CD8-positive, alpha-beta memory T cell (primary cell): ENCODE data around the gene MMADHC. TPM values are rescaled to one million over a fixed set of nuclear protein-coding genes. Genes with fewer than 3 reads are reported as not detected.

ENCODE experiments used
- CTCF ChIA-PET: fragments of 350-600 bp; sonication (Branson Sonifier 250); formaldehyde crosslinking; loops from one replicate; lab custom pipeline; 2021; ENCODE audit warnings: antibody characterized with exemption; lab: Charles Lee
- POLR2A ChIA-PET: fragments of 350-600 bp; sonication (Branson Sonifier 250); formaldehyde crosslinking; loops from one replicate; lab custom pipeline; 2021; ENCODE audit warnings: antibody characterized with exemption; lab: Charles Lee
- DNase-seq, 5 donors: peaks; one replicate each; pipeline versions ENCODE4 v3.0.0 to v3.0.0-alpha.2; 2020 to 2022; ENCODE audit warnings: mixed read lengths in 1 of 5
- H3K27ac ChIP-seq: one replicate; pipeline ENCODE4 v1.7.0; 2013; ENCODE audit warnings: low read depth, mild to moderate bottlenecking, low read length, moderate library complexity
- H3K27me3 ChIP-seq: 2 replicates; pipeline ENCODE4 v1.7.0; 2013; ENCODE audit warnings: low read length, mild to moderate bottlenecking; ENCODE audit not compliant: insufficient read depth, poor library complexity, severe bottlenecking
- H3K36me3 ChIP-seq: 2 replicates; pipeline ENCODE4 v1.7.0; 2013; ENCODE audit warnings: mild to moderate bottlenecking, low read length, moderate library complexity; ENCODE audit not compliant: insufficient read depth
- H3K4me1 ChIP-seq: 2 replicates; pipeline ENCODE4 v1.7.0; 2013; ENCODE audit warnings: mild to moderate bottlenecking, low read length, moderate library complexity; ENCODE audit not compliant: insufficient read depth
- H3K4me3 ChIP-seq: 2 replicates; pipeline ENCODE4 v1.7.0; 2013; ENCODE audit warnings: mild to moderate bottlenecking, low read length
- H3K9me3 ChIP-seq: 2 replicates; pipeline ENCODE4 v1.7.0; 2013; ENCODE audit warnings: mild to moderate bottlenecking, low read length
- H3K27ac Mint-ChIP-seq, 8 donors: one replicate each; pipeline ENCODE4 v1.8.0; 2020 to 2021; ENCODE audit warnings: mixed read lengths in 8 of 8, mild to moderate bottlenecking in 6 of 8, inconsistent platforms in 3 of 8, moderate library complexity in 3 of 8
- H3K27me3 Mint-ChIP-seq, 2 donors: one replicate each; pipeline ENCODE4 v1.8.0; 2020 to 2021; ENCODE audit warnings: mixed read lengths in 2 of 2, mild to moderate bottlenecking in 1 of 2, moderate library complexity in 1 of 2
- H3K36me3 Mint-ChIP-seq, 3 donors: one replicate each; pipeline ENCODE4 v1.8.0; 2020 to 2021; ENCODE audit warnings: mixed read lengths in 3 of 3, inconsistent platforms in 1 of 3, mild to moderate bottlenecking in 1 of 3
- H3K4me1 Mint-ChIP-seq, 3 donors: one replicate each; pipeline ENCODE4 v1.8.0; 2020 to 2021; ENCODE audit warnings: mixed read lengths in 3 of 3, inconsistent platforms in 1 of 3, mild to moderate bottlenecking in 1 of 3
- H3K4me3 Mint-ChIP-seq, 7 donors: one replicate each; pipeline ENCODE4 v1.8.0; 2020 to 2021; ENCODE audit warnings: mixed read lengths in 7 of 7, mild to moderate bottlenecking in 6 of 7, moderate library complexity in 4 of 7, inconsistent platforms in 2 of 7
- H3K9me3 Mint-ChIP-seq, 5 donors: one replicate each; pipeline ENCODE4 v1.8.0; 2020 to 2022; ENCODE audit warnings: mixed read lengths in 5 of 5, mild to moderate bottlenecking in 3 of 5, moderate library complexity in 2 of 5, inconsistent platforms in 1 of 5
- polyA plus RNA-seq: library from polyadenylated mRNA; unstranded; fragments of 300-500 nt; fragmentation: Illumina TruSeq; gene quantifications from one replicate; pipeline ENCODE4 v1.2.3, GENCODE V29; 2021
- total RNA-seq, 2 experiments: library from RNA; stranded (reverse); gene quantifications; one replicate each; pipeline ENCODE4 v1.2.3, GENCODE V29; 2021

The MMADHC gene
- total and polyA plus RNA-seq, 3 experiments from 2014 or later, result 117 to 156 (median 149) TPM

- H3K27ac ChIP-seq, result no peak overlapping the region
- H3K4me1 ChIP-seq, result no peaks in the 10 kb centered on the region
- H3K9me3 ChIP-seq, result no peaks in the 10 kb centered on the region
- POLR2A ChIA-PET, result no interaction called here
- CTCF ChIA-PET, result no interaction called here
- Mint-ChIP-seq H3K27ac (no peak overlapping the region), H3K9me3 (peaks cover 0 to 7% (median 3%) of the 10 kb centered on the region in 5 donors), H3K27me3 (peaks cover 5 to 38% of the 10 kb centered on the region in 2 donors), H3K36me3 (peaks cover 0 to 2% (median 0%) of the 10 kb centered on the region in 3 donors), H3K4me3 (no peak overlapping the region), H3K4me1 (no peaks in the 10 kb centered on the region)
- H3K4me3 ChIP-seq, result no peak overlapping the region
- peaks cover 3% of the 10 kb centered on the region for H3K27me3 ChIP-seq
- no peaks in the 10 kb centered on the region for H3K36me3 ChIP-seq
- no peak for DNase-seq
These were observed 62.3 kb downstream of the MMADHC start for GRCh38 chr2:149525323-149525722.
